Stimulated activated CD8-positive, alpha-beta memory T cell treated with anti-CD3 and anti-CD28 coated beads, Interleukin-15, amount 100 ng/mL, for 4 hours (primary cell): Measurements from ENCODE around the gene DLST.

Experiments used
- DNase-seq, 2 donors: peaks; one replicate each; pipeline ENCODE4 v3.0.0-alpha.2; 2020; ENCODE audit warnings: low read depth in 2 of 2

The DLST gene

GRCh38 chr14:74860899-74861733 lies 20.6 kb upstream of the DLST start:
- peak; percentile 64 to 82 for DNase-seq

DNA sequence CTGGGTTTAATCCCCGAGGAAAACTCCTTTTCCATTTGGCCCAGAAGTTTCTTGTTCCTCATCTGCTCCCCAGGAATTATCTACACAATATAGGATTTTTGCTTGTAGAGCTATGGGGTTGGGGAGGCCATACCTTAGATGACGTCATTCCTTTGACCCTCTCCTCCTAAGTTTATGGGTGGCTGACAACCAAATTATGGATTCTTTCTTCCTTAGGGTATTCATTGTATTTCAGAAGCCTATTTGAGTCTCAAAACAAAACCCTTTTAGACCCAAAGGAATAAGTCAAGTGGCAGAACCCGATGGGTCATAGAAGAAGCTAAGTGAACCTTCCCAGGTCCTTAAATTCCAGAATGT lies 20.0 kb upstream of the DLST start:
- no peak for DNase-seq

DNA sequence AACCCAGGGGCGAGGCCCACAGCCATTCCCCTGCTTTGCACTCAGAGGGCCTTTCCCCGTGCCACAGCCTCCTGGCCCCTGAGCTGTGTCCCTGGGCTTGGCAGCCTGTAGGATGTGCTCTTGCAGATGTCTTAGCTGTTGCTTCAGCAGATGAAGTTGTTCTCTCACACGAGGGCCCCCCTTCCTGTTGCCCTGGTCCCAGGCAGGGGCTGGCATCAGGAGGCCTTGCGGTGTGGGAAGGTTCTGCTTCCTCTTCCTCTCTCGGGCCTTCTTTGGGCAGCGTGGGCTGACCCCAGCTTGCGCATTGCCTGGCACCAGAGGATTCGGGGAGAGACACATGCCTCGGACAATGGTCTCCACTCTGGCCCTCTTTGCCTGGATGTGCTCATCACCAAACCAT lies 18.4 kb upstream of the DLST start:
- no peak for DNase-seq

DNA sequence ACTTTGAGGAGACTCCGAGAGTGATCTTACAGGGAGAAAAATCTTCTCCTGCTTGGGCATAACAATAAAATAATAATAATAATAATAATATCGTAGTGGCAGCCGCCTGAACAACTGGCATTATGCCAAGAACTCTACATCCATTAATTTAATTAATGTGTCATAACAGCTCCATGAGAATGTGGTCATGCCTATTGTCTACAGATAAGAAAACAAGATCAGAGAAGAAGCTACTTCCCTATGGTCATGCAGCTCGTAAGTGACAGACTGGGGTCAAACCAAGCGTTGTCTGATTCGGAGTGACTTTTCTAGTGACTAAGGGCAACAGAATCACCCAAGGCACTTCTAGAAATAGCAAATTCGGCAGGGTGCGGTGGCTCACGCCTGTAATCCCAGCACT lies 17.5 kb upstream of the DLST start:
- no peak for DNase-seq

GRCh38 chr14:74865156-74865555 lies 16.6 kb upstream of the DLST start:
- no peak for DNase-seq

DNA sequence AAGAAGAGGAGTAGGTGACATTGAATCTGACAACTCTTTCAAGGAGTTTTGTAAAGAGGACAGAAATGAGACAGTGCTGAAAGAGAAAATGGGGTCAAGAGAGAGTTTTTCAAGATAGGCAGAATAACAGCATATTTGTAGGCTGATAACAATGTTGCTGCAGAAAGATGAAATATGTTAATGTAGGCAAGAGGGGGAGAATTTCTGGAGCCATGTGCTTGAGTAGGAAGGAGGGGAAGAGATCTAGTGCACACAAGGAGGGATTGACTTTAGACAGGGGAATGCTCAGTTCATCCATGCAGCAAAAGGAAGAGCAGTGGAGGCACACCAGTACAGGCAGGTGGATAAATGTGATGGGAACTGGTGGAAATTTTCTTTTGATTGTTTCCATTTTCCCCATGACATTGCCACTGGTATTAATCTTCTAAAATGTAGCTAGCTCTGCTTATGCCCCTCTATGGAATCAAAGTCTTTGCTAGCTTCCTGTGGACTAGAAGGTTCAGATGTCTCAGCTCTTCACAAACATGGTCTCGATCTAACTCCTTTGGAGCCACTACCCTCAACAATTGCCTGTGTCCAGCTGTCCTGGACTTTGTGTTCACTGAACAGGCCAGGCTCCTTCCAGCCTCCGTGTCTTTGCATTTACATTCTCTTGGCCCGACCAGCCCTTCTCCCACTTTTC lies 14.9 kb upstream of the DLST start:
- DNase-seq: no peak

DNA sequence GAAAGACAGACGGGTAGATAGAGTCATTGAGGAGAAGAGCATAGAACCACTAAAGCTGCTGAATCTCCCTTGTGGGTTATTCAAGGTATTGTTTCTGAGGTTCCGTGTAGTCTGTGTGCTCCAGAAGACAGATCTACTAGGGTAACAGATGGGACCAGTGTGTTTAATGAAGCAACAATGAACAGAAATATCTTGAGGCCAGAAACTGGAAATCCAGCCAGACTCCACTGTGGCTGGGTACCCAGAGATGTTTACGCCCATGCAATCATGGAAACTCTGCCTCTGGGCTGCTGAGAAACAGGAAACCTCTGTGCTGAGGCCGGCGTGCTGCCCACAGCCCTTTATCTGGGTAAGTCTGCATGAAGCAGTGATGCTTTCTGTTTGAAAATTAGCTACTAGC lies 14.0 kb upstream of the DLST start:
- peak in 1 of 2 donors; percentile 38 for DNase-seq

GRCh38 chr14:74868739-74869138 lies 13.0 kb upstream of the DLST start:
- DNase-seq: no peak

GRCh38 chr14:74871819-74872218 lies 9.9 kb upstream of the DLST start:
- DNase-seq: no peak

GRCh38 chr14:74875204-74875603 lies 6.5 kb upstream of the DLST start:
- DNase-seq: no peak

- DNase-seq: no peak
Measured at GRCh38 chr14:74875941-74876913, 5.5 kb upstream of the DLST start, which contains the start of gene PROX2. Gene PROX2, minus strand, starts transcription at chr14:74876145. Its CDS starts 12,311 bp downstream, at chr14:74863834.

DNA sequence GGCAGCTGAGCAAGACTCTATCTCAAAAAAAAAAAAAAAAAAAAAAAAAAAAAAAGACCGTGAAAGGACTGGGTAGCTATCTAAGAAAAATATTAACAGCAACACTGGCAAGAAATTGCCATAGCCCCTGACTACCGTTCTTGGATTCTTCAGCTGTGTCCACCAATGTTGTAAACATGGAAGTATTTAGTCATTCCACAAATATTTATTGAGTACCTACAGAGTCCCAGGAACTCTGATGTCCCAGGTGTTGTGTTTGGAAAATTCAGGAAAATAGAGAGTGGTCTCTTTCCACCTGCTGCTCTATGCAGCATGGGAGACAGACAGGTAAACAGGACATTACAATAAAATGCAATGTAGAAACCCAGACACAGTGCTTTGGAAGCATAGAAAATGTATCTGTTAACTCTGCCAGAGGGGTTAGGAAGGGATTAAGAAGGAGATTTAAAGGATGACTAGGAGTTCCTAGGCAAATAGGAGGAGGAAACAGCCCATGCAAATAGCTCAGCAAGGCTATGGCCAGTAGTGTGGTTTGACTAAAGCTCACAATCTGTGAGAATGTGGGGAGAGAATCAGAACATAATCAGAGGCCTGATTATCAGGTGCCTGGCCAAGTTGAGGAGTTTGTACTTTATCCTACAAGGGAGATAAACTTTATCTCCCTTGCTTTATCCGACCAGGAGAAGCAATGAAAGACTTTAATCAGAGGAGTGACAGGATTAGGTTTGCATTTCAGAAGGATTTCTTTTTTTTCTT lies 2.1 kb upstream of the DLST start:
- DNase-seq: no peak

DNA sequence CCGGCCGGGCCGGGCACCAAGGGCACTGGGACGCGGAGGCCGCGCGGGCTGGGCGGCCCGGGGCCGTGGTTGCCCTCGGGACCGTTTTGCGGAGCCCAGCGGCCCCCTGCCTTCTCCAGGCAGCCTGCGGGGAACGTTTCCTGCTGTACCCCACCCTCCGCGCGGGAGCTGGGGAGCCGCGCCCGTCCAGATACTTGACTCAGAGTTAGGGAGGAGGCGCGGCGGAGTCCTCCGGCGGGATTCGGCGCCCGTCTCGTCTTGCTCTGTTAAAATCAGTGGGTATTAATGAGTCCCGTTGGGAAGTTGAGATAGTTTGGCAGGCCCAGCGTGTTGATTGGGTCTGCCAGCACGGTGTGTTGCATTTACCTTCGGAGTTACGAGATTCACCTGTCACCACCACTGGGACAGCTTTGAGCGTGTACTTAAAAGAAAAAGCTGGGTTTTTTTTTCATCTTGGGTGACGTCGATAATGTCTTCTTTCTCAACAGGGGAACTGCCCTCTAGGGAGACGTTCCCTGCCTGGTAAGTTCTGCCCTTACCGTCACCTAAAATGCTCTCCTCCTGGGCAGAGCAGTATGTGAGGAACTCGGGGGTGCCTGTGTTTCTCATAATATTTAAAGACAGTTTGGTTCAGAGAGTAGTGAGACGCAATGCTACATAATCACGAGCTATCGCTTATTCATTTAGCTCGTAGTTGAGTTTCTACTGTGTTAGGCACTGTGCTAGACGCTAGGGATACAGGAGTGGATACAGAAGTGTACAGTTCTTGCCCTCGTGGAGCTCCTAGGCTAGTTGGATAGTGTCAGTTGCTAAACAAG lies 596 bp downstream of the DLST start:
- DNase-seq: peak in 1 of 2 donors; percentile 25

DNA sequence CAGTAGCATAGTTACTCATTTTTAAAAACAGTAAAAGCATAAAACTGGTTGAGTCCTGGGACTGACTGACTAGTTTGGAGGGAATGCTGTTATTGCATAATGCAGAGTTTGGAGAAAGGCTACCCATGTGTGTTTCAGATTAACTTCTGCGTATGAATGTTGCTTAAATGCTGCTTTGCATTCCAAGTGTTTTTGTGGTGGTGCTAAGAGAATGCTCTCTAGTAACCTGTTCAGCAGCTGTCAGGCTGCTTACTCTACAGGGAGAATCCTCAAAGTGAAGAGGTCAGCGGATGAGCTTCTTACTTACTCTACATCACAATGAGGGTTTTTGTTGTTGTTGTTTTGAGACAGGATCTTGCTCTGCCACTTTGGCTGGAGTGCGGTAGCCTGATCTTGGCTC lies 4.3 kb downstream of the DLST start:
- DNase-seq: no peak

DNA sequence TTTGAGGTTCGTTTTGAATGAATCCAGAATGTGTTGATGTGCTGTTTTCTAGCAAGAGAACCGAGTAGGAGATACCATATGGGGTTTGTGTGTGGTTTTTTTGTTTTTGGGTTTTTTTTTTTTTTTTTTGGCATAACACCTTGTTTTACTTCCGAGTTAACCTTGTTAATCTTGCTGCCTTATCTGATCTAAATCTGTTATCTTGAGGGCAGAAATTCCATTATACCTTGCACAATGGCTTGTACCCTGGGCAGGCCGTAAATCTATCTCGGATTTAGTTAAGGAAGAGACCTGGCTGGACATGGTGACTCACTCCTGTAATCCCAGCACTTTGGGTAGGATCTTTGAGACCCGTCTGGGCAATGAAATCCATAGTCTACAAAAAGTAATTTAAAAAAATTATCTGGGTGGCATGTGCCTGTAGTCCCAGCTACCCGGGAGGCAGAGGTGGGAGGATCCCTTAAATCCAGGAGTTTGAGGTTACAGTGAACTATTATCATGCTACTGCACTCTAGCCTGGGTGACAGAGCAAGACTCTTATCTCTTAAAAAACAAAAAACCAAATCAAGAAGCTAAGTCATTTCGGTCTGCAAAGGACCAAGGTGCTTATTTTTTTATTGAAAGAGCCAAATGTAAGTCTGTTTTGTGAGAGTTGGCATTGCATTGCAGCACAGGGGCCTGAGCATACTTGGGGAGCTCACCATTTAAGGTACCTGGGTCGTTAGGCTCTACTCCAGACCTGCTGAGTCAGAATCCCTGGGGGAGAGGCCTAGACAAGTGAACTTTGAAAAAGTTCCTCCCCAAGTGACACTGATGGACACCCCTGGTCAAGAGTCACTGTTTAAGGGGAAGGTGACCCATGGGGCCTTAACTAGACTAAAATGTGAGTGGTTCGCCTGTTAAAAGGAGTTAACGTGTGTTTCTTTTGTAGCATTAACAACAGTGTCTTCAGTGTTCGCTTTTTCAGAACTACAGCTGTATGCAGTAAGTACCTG lies 6.7 kb downstream of the DLST start:
- DNase-seq: no peak

DNA sequence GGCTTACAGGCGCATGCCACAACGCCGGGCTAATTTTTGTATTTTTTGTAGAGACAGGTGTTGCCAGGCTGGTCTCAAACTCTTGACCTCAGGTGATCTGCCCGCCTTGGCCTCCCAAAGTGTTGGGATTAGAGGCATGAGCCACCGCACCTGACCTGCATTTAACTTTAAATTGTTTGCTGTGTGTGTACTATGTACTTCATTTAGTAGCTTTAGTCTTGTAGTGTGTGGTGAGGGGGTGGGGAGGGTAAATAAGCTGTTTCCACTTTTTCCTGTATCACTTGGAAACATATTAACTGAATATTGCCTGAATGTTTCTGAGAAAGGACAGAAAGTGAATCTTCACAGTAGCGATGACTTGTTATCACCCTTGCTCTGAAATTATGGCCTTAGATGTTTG lies 8.5 kb downstream of the DLST start:
- DNase-seq: no peak

- DNase-seq: no peak
Measured at GRCh38 chr14:74891870-74892269, 10.2 kb downstream of the DLST start.

GRCh38 chr14:74892745-74893144 lies 11.0 kb downstream of the DLST start:
- no peak for DNase-seq

DNA sequence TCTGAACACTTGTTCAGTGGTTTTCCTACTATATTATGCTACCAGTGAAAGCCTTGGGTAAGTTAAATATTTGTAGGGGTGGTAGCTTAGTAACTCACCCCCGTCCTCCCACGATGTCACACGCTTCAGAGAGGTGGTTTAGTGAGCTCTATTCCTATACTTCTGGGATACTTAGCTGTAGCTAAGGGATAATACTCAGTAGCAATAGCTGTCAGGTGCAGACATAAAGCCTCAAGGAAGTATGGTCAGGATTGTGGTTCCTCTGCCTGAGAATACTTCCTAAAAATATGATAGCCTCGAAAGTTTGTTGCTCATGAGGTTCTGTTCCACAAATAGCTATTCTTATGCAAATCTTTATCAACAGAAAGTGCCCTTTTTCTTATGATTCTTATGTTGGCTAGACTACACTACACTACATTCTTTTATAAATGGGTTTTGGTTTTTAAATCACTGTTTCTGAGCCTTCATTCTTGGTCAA lies 11.9 kb downstream of the DLST start:
- DNase-seq: no peak
